Measurements from ENCODE around the gene UBE3C.

DNA sequence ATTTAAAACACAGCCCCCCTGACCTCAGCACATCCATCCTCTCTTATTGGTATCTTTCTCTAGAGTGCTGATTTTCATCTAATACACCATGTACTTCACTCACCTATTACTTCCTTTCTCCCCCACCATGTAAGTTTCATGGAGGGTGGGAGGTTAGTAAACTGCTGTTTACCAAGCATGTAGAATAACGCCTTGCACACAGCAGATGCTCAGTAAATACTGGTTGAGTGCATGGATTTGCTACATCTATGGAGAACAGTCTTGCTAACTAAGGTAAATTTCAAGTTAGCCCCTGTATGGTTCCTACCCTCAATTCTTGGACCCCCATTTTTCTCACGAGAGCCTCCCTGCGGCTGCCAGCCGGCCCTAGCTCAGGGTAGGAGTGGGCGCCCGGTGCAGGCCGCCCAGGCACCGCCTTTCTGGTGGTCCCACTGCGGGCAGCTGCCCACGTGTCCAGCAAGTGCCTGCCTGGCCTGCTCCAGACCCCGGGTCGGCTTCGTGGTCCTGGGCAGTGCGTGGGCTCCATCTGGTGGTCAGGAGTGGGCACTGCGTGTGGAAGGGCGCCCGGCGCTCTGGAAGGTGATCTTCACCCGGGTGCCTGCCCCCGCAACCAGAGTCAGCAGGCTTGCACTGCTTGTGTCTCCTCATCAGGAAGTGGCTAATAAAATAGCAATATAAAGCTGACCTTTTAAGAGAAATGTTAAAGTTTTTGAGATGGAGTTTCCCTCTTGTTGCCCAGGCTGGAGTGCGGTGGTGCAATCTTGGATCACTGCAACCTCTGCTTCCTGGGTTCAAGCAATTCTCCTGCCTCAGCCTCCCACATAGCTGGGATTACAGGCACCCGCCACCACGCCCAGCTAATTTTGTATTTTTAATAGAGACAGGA, 134.7 kb downstream of the UBE3C start:
- TF ChIP-seq POLR2A (IDR thresholded peaks at IDR 0.05): no peak
- TF ChIP-seq, protein P1, sequence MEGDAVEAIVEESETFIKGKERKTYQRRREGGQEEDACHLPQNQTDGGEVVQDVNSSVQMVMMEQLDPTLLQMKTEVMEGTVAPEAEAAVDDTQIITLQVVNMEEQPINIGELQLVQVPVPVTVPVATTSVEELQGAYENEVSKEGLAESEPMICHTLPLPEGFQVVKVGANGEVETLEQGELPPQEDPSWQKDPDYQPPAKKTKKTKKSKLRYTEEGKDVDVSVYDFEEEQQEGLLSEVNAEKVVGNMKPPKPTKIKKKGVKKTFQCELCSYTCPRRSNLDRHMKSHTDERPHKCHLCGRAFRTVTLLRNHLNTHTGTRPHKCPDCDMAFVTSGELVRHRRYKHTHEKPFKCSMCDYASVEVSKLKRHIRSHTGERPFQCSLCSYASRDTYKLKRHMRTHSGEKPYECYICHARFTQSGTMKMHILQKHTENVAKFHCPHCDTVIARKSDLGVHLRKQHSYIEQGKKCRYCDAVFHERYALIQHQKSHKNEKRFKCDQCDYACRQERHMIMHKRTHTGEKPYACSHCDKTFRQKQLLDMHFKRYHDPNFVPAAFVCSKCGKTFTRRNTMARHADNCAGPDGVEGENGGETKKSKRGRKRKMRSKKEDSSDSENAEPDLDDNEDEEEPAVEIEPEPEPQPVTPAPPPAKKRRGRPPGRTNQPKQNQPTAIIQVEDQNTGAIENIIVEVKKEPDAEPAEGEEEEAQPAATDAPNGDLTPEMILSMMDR (IDR thresholded peaks at IDR 0.05): peak; percentile 93 to 97 (median 95)
